ENCODE data around the gene PUS1.

PUS1 gene

GRCh38 chr12:131990066-131990979, 61.2 kb downstream of the PUS1 start:
- no peak for DNase-seq (ENCODE audit: low spot score)

- DNase-seq (ENCODE audit: low spot score): no peak
These were observed 61.9 kb downstream of the PUS1 start for GRCh38 chr12:131990980-131991305.

- no peak for DNase-seq (ENCODE audit: low spot score)
These were observed 62.8 kb downstream of the PUS1 start for GRCh38 chr12:131991816-131992430.

- no peak for DNase-seq (ENCODE audit: low spot score)
These were observed 65.5 kb downstream of the PUS1 start for GRCh38 chr12:131994589-131994988.

Small RNA genes lying within 50 kb of the gene (small RNA-seq; reads per million reads assigned to genes)
- 0 reads per million in 2 experiments for gene AC131009.3

Measured in SK-N-DZ (cell line).